Effector memory CD4-positive, alpha-beta T cell (primary cell): ENCODE measurements around the gene KLF11.
A peak's percentile ranks its signal among the peaks of the same experiment; 100 is the strongest.

ENCODE experiments used
- DNase-seq, 3 donors: peaks; one replicate each; pipeline ENCODE4 v3.0.0-alpha.2; 2020
- H3K27ac ChIP-seq: 2 replicates; pipeline ENCODE4 v1.7.0; 2013; ENCODE audit warnings: mild to moderate bottlenecking, low read length, moderate library complexity; ENCODE audit not compliant: insufficient read depth, poor library complexity, severe bottlenecking
- H3K27me3 ChIP-seq: replicated peaks from 2 replicates; pipeline ENCODE4 v1.7.0; 2013; ENCODE audit warnings: mild to moderate bottlenecking, low read length; ENCODE audit not compliant: insufficient read depth, control insufficient read depth, poor library complexity, severe bottlenecking
- H3K36me3 ChIP-seq: 2 replicates; pipeline ENCODE4 v1.7.0; 2013; ENCODE audit warnings: mild to moderate bottlenecking, low read length, moderate library complexity; ENCODE audit not compliant: control insufficient read depth, insufficient read depth
- H3K4me1 ChIP-seq: 2 replicates; pipeline ENCODE4 v1.7.0; 2013; ENCODE audit warnings: low read length, mild to moderate bottlenecking; ENCODE audit not compliant: control insufficient read depth, insufficient read depth, poor library complexity, severe bottlenecking
- H3K4me3 ChIP-seq: 2 replicates; pipeline ENCODE4 v1.7.0; 2013; ENCODE audit warnings: low read length, low read depth, mild to moderate bottlenecking; ENCODE audit not compliant: insufficient read depth, poor library complexity, severe bottlenecking
- H3K9me3 ChIP-seq: 2 replicates; pipeline ENCODE4 v1.7.0; 2013; ENCODE audit warnings: mild to moderate bottlenecking, low read length, moderate library complexity; ENCODE audit not compliant: control insufficient read depth
- total RNA-seq, 3 donors: gene quantifications; one replicate each; lab custom pipeline; 2026; lab: John Stamatoyannopoulos, UW

KLF11 gene
- 42.0 to 61.4 (median 48.6) reads per million in 3 donors for total RNA-seq

DNA sequence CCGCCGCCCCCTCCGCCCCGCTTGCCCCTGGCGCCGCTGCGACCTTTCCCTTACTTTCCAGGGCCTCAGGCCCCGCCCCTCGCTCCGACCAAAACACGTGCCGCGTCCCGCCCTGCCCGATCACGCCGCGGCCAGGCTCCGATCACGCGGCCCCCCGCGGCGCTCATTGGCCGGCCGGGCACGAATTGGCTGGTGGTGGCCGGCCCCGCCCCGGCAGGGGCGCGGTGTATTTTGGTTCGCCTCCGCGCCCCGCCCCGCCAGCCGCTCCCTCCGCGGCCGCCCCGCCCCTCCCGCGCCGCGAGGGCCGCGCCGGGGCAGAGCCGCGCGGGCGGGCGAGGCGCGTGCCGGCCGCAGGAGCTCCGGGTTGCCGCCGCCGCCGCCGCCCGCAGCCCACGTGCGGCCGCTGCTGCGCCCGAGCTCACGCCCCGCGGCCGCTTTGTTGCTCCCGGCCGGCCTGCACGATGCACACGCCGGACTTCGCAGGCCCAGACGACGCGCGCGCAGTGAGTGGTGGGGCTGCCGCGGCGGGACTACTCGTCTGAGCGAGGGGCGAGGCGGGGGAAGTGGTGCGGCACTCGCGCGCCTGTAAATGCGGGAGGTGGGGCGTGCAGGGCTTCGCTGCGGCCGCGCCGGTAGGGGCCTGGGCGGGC is at the start of gene KLF11:
TSS of gene KLF11 (plus strand) at position 295 of the 650 bp plus-strand sequence. CDS start at position 462, 167 bp downstream.
- Histone ChIP-seq H3K9me3 (no peaks in the 10 kb centered on the region), H3K4me1 (peaks cover 3% of the 10 kb centered on the region), H3K27ac (peak within 1 kb of the TSS; percentile 78), H3K4me3 (peak within 1 kb of the TSS; percentile 52), H3K27me3 (no peaks in the 10 kb centered on the region), H3K36me3 (peaks cover 20% of the 10 kb centered on the region)
- DNase-seq = peak; percentile 69 to 80 (median 74)

DNA sequence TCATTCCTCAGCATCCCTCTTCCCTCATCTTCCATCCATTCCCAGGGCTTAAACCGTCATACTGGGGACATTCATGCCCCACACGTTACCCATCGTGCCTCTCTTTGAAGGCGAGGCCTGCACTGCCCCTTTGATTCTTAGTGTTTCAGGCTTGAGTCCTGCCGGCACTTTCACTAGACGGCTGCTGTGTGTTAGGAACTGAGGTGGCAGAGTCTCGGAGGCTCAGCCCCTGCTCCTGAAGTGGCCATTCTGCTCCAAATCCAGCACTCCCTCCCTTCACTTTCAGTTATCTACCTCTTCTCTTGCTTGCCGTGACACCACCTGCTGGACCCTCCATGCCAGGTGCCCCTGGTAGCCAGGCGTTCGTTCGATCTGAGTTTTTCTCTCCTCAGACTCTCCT is 48.9 kb upstream of the KLF11 start:
- Histone ChIP-seq H3K9me3 (no peaks in the 10 kb centered on the region), H3K4me3 (no peak overlapping the region), H3K27me3 (no peaks in the 10 kb centered on the region), H3K4me1 (no peaks in the 10 kb centered on the region), H3K27ac (no peak overlapping the region), H3K36me3 (no peaks in the 10 kb centered on the region)
- no peak for DNase-seq

DNA sequence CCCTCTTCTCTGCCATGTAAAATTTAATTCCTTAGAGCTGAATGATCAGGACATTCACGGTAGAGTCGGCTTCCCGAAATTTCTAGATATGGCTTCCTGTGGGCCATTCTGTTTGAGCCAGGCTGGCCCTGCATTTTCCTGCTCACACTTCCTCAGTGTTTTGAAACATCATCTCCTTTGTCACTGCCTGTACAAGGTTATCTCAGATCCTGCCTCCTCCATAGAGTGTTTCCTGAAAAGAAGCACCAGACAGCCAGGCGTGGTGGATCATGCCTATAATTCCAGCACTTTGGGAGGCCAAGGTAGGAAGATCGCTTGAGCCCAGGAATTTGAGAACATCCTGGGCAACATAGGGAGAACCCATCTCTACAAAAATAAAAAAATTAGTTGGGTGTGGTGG is 48.3 kb upstream of the KLF11 start:
- Histone ChIP-seq H3K4me3 (no peak overlapping the region), H3K36me3 (no peaks in the 10 kb centered on the region), H3K27ac (no peak overlapping the region), H3K4me1 (no peaks in the 10 kb centered on the region), H3K9me3 (no peaks in the 10 kb centered on the region), H3K27me3 (no peaks in the 10 kb centered on the region)
- no peak for DNase-seq

DNA sequence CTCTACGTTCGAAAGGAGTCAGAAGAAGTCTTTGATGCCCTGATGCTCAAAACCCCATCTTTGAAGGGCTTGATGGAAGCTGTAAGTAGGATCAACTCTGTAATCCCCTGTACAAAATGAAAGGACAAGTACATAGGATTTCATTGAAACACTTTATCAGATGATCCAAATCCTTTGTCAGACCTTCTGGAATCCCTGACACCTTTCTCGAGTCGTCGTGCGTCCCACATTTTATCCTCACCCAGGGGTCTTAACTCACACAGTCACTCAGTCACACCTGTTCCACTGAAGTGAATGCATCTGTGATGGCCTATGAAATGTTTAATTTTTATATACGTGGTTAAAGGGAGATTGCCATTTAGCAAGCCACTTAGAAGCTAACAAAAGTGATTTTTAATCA is 47.0 kb upstream of the KLF11 start:
- H3K9me3 ChIP-seq = no peaks in the 10 kb centered on the region
- no peaks in the 10 kb centered on the region for H3K27me3 ChIP-seq
- no peaks in the 10 kb centered on the region for H3K4me1 ChIP-seq
- no peak for DNase-seq
- no peaks in the 10 kb centered on the region for H3K36me3 ChIP-seq
- H3K27ac ChIP-seq = no peak overlapping the region
- H3K4me3 ChIP-seq = no peak overlapping the region

DNA sequence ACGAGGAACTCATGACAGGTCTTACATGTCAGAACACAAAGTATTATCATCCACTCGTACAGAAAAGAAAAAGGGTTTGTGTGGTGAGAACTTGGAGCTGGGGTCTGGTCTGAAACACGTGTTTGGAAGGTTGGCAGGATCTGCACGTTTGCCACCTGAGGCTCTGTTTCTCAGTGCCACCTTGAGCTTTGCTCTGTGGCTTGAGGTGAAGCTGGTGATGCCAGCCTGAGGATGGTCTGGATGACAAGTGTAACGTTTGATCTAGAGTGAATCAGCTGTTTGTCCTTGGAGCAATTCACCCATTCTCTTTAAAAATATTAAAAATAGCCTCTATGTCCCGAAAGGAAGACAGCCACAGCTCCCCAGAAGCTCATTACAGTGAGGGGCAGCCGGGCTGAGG is 45.4 kb upstream of the KLF11 start:
- Histone ChIP-seq H3K27ac (no peak overlapping the region), H3K27me3 (no peaks in the 10 kb centered on the region), H3K36me3 (no peaks in the 10 kb centered on the region), H3K4me1 (no peaks in the 10 kb centered on the region), H3K4me3 (no peak overlapping the region), H3K9me3 (no peaks in the 10 kb centered on the region)
- DNase-seq = no peak

DNA sequence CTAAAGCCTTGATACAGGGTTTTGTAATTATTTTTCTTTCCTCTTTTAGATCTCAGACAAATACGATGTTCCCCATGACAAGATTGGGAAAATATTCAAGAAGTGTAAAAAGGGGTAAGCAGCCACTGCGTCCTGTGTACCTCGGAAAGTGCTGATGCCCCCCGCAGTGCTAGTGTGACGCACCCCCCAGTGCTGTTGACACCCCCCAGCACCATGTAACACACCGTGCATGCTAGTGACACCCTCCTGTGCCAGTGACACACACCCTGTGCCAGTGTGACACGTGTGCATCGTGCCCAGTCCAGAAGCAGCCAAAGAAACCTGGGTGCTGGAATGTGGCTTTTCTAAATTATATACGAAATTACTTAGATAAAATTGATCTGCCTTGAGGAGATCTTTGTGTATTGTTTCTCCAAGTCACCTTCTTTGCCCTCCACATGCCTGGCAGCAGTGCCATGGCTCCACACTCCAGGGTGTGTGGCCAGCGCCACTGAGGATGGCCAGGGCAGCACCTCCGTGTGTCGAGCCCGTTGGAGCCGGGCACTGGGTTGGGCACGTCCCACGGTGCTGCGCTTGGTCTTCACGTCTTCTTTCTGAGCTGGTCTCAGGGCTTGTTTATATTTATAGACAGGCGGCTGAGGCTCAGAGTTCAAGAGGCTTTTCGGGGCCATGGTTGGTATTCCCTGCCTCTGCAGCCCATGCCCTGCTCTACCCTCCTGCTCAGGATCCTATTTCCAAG is 44.3 kb upstream of the KLF11 start:
- no peaks in the 10 kb centered on the region for H3K9me3 ChIP-seq
- DNase-seq = no peak
- no peak overlapping the region for H3K27ac ChIP-seq
- H3K27me3 ChIP-seq = no peaks in the 10 kb centered on the region
- H3K4me1 ChIP-seq = no peaks in the 10 kb centered on the region
- H3K36me3 ChIP-seq = no peaks in the 10 kb centered on the region
- no peak overlapping the region for H3K4me3 ChIP-seq

DNA sequence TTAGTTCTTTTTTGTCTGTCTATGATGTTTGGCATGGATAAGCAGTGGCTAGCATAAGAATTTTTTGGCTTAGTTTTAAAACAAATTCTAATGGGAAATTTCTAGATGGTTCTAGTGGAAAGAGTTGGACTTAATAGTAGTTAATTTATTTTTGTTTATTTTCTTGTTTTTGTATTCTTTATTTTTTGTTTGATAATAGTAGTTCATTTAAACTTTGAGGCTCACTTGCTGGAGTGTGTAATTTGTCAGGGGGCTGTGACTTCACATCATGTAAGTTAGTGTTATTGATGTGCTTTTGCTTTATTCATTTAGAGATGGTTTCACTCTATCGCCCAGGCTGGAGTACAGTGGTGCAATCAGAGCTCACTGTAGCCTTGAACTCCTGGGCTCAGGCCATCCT is 43.7 kb upstream of the KLF11 start:
- H3K27me3 ChIP-seq = no peaks in the 10 kb centered on the region
- H3K4me1 ChIP-seq = no peaks in the 10 kb centered on the region
- no peaks in the 10 kb centered on the region for H3K9me3 ChIP-seq
- H3K4me3 ChIP-seq = no peak overlapping the region
- no peaks in the 10 kb centered on the region for H3K36me3 ChIP-seq
- DNase-seq = no peak
- H3K27ac ChIP-seq = no peak overlapping the region

DNA sequence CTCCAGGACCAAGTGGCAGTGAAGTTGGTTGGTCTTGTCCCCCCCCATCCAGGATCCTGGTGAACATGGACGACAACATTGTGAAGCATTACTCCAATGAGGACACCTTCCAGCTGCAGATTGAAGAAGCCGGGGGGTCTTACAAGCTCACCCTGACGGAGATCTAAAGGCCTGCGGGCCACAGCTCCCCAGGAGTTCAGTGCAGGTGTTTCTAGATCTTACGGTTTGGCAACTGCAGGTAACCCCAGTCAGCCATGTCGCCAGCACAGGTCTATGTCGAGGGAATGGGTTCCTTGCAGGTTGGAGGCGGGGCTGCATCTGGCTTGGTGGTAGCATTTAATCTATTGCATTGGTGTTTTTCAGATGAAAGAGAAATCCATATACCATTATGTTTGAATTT is 42.8 kb upstream of the KLF11 start:
- Histone ChIP-seq H3K27ac (no peak overlapping the region), H3K9me3 (no peaks in the 10 kb centered on the region), H3K4me3 (no peak overlapping the region), H3K4me1 (no peaks in the 10 kb centered on the region), H3K27me3 (no peaks in the 10 kb centered on the region), H3K36me3 (no peaks in the 10 kb centered on the region)
- no peak for DNase-seq

DNA sequence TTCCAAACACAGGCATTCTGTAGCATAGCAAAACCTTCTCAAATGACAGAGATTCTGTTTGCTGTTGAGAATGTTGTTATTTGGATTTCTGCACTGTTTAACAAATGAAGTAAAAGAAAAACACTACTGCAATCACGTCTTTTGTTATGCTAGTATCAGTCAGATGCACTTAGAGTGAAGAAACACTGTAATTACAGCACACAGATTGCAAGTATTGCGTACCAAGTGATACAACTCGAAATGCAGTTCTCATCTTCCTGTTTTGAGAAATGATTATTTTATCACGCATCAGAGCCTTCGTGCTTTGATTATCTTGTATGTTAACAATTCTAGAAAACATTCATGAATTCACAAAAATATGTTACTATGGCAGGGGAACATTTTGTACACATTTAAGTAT is 41.8 kb upstream of the KLF11 start:
- Histone ChIP-seq H3K36me3 (no peaks in the 10 kb centered on the region), H3K9me3 (no peaks in the 10 kb centered on the region), H3K4me1 (no peaks in the 10 kb centered on the region), H3K27ac (no peak overlapping the region), H3K27me3 (no peaks in the 10 kb centered on the region), H3K4me3 (no peak overlapping the region)
- DNase-seq = no peak

DNA sequence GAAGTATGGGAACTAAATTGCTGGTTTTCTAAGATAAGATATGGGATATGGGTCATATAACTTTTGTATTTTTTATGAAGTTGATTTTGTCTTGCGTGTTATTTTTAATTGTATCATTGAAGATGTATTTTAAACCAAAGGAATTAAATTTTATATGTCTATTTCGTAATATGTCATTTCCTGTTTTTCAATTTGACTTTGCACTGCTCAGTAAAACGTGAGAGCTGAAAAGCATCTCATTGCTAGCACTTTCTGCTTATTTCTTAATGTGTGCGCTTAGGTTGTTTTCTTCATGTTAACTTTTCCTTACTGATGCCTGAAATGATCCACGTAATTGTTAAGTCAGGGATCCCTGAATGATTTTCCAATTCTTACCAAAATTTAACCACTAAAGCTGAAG is 41.2 kb upstream of the KLF11 start:
- H3K27me3 ChIP-seq = no peaks in the 10 kb centered on the region
- no peaks in the 10 kb centered on the region for H3K9me3 ChIP-seq
- no peaks in the 10 kb centered on the region for H3K4me1 ChIP-seq
- no peak for DNase-seq
- H3K36me3 ChIP-seq = no peaks in the 10 kb centered on the region
- no peak overlapping the region for H3K4me3 ChIP-seq
- no peak overlapping the region for H3K27ac ChIP-seq
